ENCODE data around the gene GAST.

DNA sequence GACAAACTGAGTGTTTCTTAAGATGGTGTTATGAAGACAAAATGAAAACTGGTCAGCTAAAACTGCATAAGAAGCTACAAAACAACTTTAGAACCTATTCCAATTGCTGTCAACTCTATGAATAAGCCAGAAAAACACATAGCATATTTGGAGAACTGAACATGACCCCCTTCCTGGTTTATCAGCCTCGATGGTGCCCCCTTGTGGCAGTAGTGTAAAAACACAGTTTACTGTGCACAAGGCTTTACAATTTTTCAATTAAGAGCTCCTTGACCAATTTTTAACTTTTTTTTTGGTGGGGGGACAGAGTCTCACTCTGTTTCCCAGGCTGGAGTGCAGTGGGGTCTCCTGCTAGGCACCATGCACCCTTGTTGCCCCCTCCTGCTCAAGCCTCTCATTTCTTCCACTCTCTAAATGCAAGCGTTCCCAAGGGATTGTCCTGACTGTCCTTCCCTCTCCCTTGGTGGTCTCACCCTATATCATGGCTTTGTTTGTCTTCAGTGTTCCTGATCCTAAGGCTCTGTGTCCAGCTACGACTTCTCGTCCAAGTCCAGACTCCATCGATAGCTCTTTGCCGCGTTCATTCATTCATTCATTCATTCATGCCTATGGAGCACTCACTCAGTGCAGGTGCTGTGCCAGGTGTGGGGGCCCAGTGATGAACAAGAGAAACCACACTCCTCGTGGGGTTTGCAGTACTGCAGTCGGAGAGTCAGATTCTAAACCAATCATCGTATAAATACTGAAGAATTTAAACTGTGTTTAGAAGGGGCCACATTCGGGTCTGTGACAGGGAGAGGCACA lies 16.0 kb upstream of the GAST start:
- peak; percentile 90 for TF ChIP-seq CTCF (IDR thresholded peaks at IDR 0.05; ENCODE audit: low read length)
- no peak for TF ChIP-seq EZH2 (IDR thresholded peaks at IDR 0.05; ENCODE audit: borderline replicate concordance, low read length)

Measured in OCI-LY1 (cell line).